Activated CD8-positive, alpha-beta memory T cell treated with anti-CD3 and anti-CD28 coated beads for 36 hours (primary cell): Measurements from ENCODE around the gene GGACT. TPM values are rescaled to one million over a fixed set of nuclear protein-coding genes. Genes with fewer than 3 reads are reported as not detected.

Experiments used
- CTCF ChIA-PET: fragments of 350-600 bp; sonication (Branson Sonifier 250); formaldehyde crosslinking; loops from one replicate; lab custom pipeline; 2021; ENCODE audit warnings: antibody characterized with exemption; lab: Charles Lee
- POLR2A ChIA-PET: fragments of 350-600 bp; sonication (Branson Sonifier 250); formaldehyde crosslinking; loops from one replicate; lab custom pipeline; 2021; ENCODE audit warnings: antibody characterized with exemption; lab: Charles Lee
- total RNA-seq, 2 experiments: library from RNA; stranded (reverse); gene quantifications; one replicate each; pipeline ENCODE4 v1.2.3, GENCODE V29; 2021

The GGACT gene
- total RNA-seq, 2 experiments from 2014 or later = 3.8 to 4.2 TPM

GRCh38 chr13:100520936-100521850, 67.4 kb downstream of the GGACT start:
- ChIA-PET POLR2A (no interaction called here), CTCF (interaction anchor here (0.7 kb wide), 1 partner anchor 1014 kb away, joined by 3 read pairs; no protein-coding TSS in a partner anchor)

GRCh38 chr13:100519626-100520025, 69.0 kb downstream of the GGACT start:
- ChIA-PET POLR2A (no interaction called here), CTCF (interaction anchor here (0.6 kb wide), 1 partner anchor 678 kb away, joined by 5 read pairs; no protein-coding TSS in a partner anchor)

GRCh38 chr13:100518394-100519062, 70.1 kb downstream of the GGACT start:
- POLR2A ChIA-PET = no interaction called here

GRCh38 chr13:100517728-100518127, 70.9 kb downstream of the GGACT start:
- ChIA-PET CTCF (no interaction called here), POLR2A (no interaction called here)

More at GRCh38 chr13:100518394-100519062, 70.1 kb downstream of the GGACT start:
- CTCF ChIA-PET = no interaction called here

GRCh38 chr13:100517135-100517534, 71.5 kb downstream of the GGACT start:
- ChIA-PET POLR2A (no interaction called here), CTCF (interaction anchor here (0.8 kb wide), 1 partner anchor 616 kb away, joined by 3 read pairs; no protein-coding TSS in a partner anchor)

GRCh38 chr13:100515410-100515800, 73.2 kb downstream of the GGACT start:
- CTCF ChIA-PET = interaction anchor here (0.5 to 1.5 kb wide), 8 partner anchors 9 to 860 kb away, joined by 3 to 8 read pairs (median 3); no protein-coding TSS in a partner anchor
- POLR2A ChIA-PET = no interaction called here

- ChIA-PET POLR2A (no interaction called here), CTCF (interaction anchor here (0.5 to 1.5 kb wide), 8 partner anchors 9 to 859 kb away, joined by 3 to 8 read pairs (median 3); no protein-coding TSS in a partner anchor)
These were observed 73.7 kb downstream of the GGACT start for GRCh38 chr13:100514788-100515409.

GRCh38 chr13:100513987-100514670, 74.5 kb downstream of the GGACT start:
- POLR2A ChIA-PET = no interaction called here
- CTCF ChIA-PET = interaction anchor here (1.0 to 1.5 kb wide), 2 partner anchors 13 to 858 kb away, joined by 4 to 8 read pairs; no protein-coding TSS in a partner anchor

- ChIA-PET POLR2A (no interaction called here), CTCF (no interaction called here)
These were observed 75.4 kb downstream of the GGACT start for GRCh38 chr13:100513171-100513570.

GRCh38 chr13:100512422-100512821, 76.2 kb downstream of the GGACT start:
- ChIA-PET POLR2A (no interaction called here), CTCF (no interaction called here)

- CTCF ChIA-PET = no interaction called here
These were observed 77.1 kb downstream of the GGACT start for GRCh38 chr13:100511466-100511865.

GRCh38 chr13:100510208-100510957, 78.2 kb downstream of the GGACT start:
- ChIA-PET CTCF (interaction anchor here (1.0 kb wide), 1 partner anchor 854 kb away, joined by 3 read pairs; no protein-coding TSS in a partner anchor), POLR2A (interaction anchor here (0.6 kb wide), 1 partner anchor 117 kb away, joined by 7 read pairs; no protein-coding TSS in a partner anchor)

More at GRCh38 chr13:100511466-100511865, 77.1 kb downstream of the GGACT start:
- POLR2A ChIA-PET = no interaction called here

- ChIA-PET CTCF (no interaction called here), POLR2A (no interaction called here)
These were observed 79.6 kb downstream of the GGACT start for GRCh38 chr13:100508996-100509395.

- ChIA-PET CTCF (no interaction called here), POLR2A (no interaction called here)
These were observed 80.1 kb downstream of the GGACT start for GRCh38 chr13:100508455-100508854.

- ChIA-PET CTCF (interaction anchor here (1.2 to 1.4 kb wide), 2 partner anchors 8 to 113 kb away, joined by 3 to 6 read pairs; no protein-coding TSS in a partner anchor), POLR2A (interaction anchor here (1.6 kb wide), 1 partner anchor 113 kb away, joined by 5 read pairs; no protein-coding TSS in a partner anchor)
These were observed 81.8 kb downstream of the GGACT start for GRCh38 chr13:100506600-100507422.

GRCh38 chr13:100506154-100506553, 82.4 kb downstream of the GGACT start:
- ChIA-PET CTCF (interaction anchor here (1.4 kb wide), 1 partner anchor 9 kb away, joined by 3 read pairs; no protein-coding TSS in a partner anchor), POLR2A (interaction anchor here (1.6 kb wide), 1 partner anchor 112 kb away, joined by 5 read pairs; no protein-coding TSS in a partner anchor)

GRCh38 chr13:100503622-100504021, 85.0 kb downstream of the GGACT start:
- CTCF ChIA-PET = no interaction called here

More at GRCh38 chr13:100503622-100504021, 85.0 kb downstream of the GGACT start:
- POLR2A ChIA-PET = no interaction called here
